Right lobe of liver (tissue), 6 donors: ENCODE results near the gene KLHL22. TPM values are rescaled to one million over a fixed set of nuclear protein-coding genes. Genes with fewer than 3 reads are reported as not detected.
A peak's percentile ranks its signal among the peaks of the same experiment; 100 is the strongest.

Experiments
- ATAC-seq, 4 donors: fragments of 200-7000 bp; cut with Tn5 transposase; one replicate each; pipeline ENCODE4 v1.9.1; 2020; ENCODE audit warnings: mild to moderate bottlenecking in 4 of 4, moderate library complexity in 4 of 4
- DNase-seq, 3 donors: peaks; one replicate each; pipeline ENCODE4 v3.0.0-alpha.2; 2020
- H3K27ac ChIP-seq, 3 donors: fragments of 200-600 bp; one replicate each; pipeline ENCODE4 v1.8.0; 2022
- H3K27me3 ChIP-seq, 2 donors: fragments of 200-600 bp; one replicate each; pipeline ENCODE4 v1.8.0; 2022
- H3K36me3 ChIP-seq, 4 donors: fragments of 200-600 bp; sonication (generic) in 1 of 4; one replicate each; pipeline versions ENCODE4 v1.5.1 to v1.8.0; 2017 to 2022; ENCODE audit warnings: control low read depth in 1 of 4
- H3K4me1 ChIP-seq, 4 donors: fragments of 200-600 bp; sonication (generic) in 1 of 4; one replicate each; pipeline versions ENCODE4 v1.5.1 to v1.8.0; 2017 to 2022; ENCODE audit warnings: control low read depth in 1 of 4
- H3K4me3 ChIP-seq, 3 donors: fragments of 200-600 bp; one replicate each; pipeline ENCODE4 v1.8.0; 2022
- H3K9me3 ChIP-seq, 4 donors: fragments of 200-600 bp; sonication (generic) in 1 of 4; one replicate each; pipeline versions ENCODE4 v1.5.1 to v1.8.0; 2017 to 2022; ENCODE audit warnings: control low read depth in 1 of 4
- POLR2A ChIP-seq: fragments of 450-650 bp; IDR thresholded peaks from one replicate; pipeline ENCODE4 v1.6.1; 2017; ENCODE audit warnings: antibody characterized with exemption, mild to moderate bottlenecking
- WGBS: methylation state at CpG from one replicate; pipeline ENCODE4 v1.1.6; 2018; ENCODE audit warnings: low coverage, low lambda C conversion rate; ENCODE audit not compliant: insufficient coverage; ENCODE audit errors: missing lambda C conversion rate; 5-methylcytosine and 5-hydroxymethylcytosine counted together
- intact Hi-C, 2 donors: fragments of 100-400 bp; cut with DNase I; formaldehyde crosslinking; loops; one replicate each; pipeline versions ENCODE4 v1.11.2 to v1.14.1; 2022
- total RNA-seq, 6 experiments: library from RNA; depleted of rRNA in 2 of 6; stranded (reverse); fragments of >200 nt in 2 of 6; fragmentation: NEBNext Ultra II Directional in 3 of 6; extraction: Animal tissue kit (Norgen Biotek cat#: 25700) in 3 of 6; gene quantifications; one replicate each; pipeline versions ENCODE4 v1.1.0 to v1.2.4, GENCODE V29; 2016 to 2023
- TF ChIP-seq, protein P1 (sequence below), 4 donors: fragments of 200-600 bp in 3 of 4; fragments of 450-650 bp in 1 of 4; IDR thresholded peaks; one replicate each; pipeline versions ENCODE4 v1.5.1 to v1.8.0; 2016 to 2022; ENCODE audit warnings: antibody characterized with exemption in 4 of 4, mild to moderate bottlenecking in 2 of 4
- donor health status: DM: no; HTN: yes; CAD: no.
- donor health status: DM: no; HTN: no; CAD: no.
- donor health status: DM: no; HTN: no; CAD: no.
- donor health status: DM: no; HTN: yes; CAD: no.
- donor health status: DM: no; HTN: yes; CAD: no.

Gene KLHL22
- total RNA-seq, 6 experiments from 2014 or later = 9.0 to 14.2 (median 10.2) TPM

DNA sequence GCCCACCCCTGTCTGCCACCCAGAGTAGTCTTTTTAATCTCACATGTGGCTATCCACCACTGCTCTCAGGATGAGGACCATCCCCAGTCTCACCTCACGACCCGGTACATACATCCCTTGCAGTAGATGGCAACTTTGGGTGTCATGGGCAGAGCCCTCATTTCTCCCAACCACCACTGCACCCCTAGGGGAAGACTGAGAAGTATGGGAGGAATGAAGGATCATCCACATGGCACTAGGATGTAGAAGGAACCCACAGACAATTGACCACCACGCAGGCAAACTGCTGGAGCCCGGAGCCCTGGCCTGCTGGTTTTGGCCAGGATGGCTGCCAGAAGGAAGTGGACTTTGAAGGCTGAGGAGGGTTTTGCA lies 56.1 kb downstream of the KLHL22 start:
- no peak for TF ChIP-seq POLR2A
- TF ChIP-seq, protein P1, sequence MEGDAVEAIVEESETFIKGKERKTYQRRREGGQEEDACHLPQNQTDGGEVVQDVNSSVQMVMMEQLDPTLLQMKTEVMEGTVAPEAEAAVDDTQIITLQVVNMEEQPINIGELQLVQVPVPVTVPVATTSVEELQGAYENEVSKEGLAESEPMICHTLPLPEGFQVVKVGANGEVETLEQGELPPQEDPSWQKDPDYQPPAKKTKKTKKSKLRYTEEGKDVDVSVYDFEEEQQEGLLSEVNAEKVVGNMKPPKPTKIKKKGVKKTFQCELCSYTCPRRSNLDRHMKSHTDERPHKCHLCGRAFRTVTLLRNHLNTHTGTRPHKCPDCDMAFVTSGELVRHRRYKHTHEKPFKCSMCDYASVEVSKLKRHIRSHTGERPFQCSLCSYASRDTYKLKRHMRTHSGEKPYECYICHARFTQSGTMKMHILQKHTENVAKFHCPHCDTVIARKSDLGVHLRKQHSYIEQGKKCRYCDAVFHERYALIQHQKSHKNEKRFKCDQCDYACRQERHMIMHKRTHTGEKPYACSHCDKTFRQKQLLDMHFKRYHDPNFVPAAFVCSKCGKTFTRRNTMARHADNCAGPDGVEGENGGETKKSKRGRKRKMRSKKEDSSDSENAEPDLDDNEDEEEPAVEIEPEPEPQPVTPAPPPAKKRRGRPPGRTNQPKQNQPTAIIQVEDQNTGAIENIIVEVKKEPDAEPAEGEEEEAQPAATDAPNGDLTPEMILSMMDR (IDR thresholded peaks at IDR 0.05) = no peak
- Histone ChIP-seq H3K27ac (no peak overlapping the region), H3K4me3 (no peak overlapping the region), H3K27me3 (peaks cover 0 to 12% of the 10 kb centered on the region in 2 donors), H3K36me3 (no peaks in the 10 kb centered on the region), H3K9me3 (no peaks in the 10 kb centered on the region), H3K4me1 (peaks cover 0 to 12% (median 0%) of the 10 kb centered on the region in 4 donors)
- intact Hi-C loops = no loop called here
- WGBS = 86% methylated on average over 4 of the region's 4 CpGs
- ATAC-seq = no peak
- DNase-seq = peak in 1 of 3 donors; percentile 30

DNA sequence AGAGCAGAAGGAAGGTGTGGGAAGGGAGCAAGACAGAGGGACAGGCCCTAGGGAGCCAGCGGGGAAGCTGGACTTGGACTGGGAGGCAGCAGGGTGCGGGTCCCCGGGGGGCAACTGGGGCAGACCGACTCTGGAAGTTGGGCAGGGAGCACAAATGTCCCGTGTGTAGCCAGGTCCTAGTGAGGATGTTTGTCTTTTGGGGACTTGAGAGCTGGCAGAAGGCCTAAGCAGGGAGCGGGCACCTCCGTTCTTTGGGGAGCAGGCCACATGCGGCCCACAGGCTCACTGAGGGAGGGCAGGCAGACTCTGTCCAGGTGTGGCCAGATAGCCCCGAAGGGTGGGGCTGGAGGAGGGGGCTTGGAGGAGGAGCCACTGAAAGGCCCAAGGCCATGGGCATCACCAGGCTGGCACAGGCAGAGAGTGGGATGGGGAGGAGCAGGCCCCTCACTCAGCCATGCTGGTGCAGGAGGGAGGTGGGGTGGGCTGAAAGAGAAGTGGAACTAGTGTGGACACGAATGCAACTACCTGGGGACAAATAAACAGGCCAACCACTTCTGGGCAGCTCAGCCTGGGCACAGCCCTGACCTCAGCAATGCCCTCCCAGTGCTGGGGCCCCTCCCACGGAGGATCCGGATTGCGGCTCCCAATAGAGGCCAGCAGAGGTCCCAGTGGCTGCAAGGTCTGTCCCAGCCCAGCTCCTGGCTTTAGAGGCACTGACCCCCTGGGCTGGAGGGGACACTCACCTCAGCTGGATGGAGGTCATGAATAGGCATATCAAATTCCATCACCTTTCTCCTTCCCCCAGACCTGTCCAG lies 56.7 kb downstream of the KLHL22 start:
- 60% methylated on average over 2 of the region's 13 CpGs for WGBS
- intact Hi-C loops = no loop called here
- Histone ChIP-seq H3K4me1 (peaks cover 0 to 12% (median 0%) of the 10 kb centered on the region in 4 donors), H3K36me3 (no peaks in the 10 kb centered on the region), H3K27me3 (peaks cover 0 to 12% of the 10 kb centered on the region in 2 donors), H3K4me3 (no peak overlapping the region), H3K9me3 (no peaks in the 10 kb centered on the region), H3K27ac (no peak overlapping the region)
- peak; percentile 46 to 60 (median 50) for ATAC-seq
- TF ChIP-seq, protein P1 (IDR thresholded peaks at IDR 0.05) = peak in 1 of 4 donors; percentile 21
- no peak for TF ChIP-seq POLR2A
- peak in 1 of 3 donors; percentile 56 for DNase-seq

DNA sequence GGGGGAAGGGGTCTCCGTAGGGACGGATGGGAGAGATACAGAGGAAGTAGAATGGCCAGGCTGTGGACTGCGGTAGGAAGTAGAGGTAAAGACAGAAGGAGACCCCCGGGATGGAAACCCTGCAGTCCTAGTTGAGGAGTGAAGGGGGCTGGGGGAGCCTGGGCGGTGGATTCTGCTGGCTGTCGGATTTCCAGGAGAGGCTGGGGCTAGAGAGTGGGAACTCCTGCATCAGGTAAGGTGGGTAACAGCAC lies 57.2 kb downstream of the KLHL22 start:
- intact Hi-C loops = no loop called here
- DNase-seq (no peak), ATAC-seq (no peak)
- TF ChIP-seq, protein P1 (IDR thresholded peaks at IDR 0.05) = no peak
- no peak for TF ChIP-seq POLR2A
- Histone ChIP-seq H3K27me3 (peaks cover 0 to 12% of the 10 kb centered on the region in 2 donors), H3K4me3 (peak overlapping the region in 1 of 3 donors; percentile 42), H3K4me1 (peaks cover 0 to 12% (median 0%) of the 10 kb centered on the region in 4 donors), H3K27ac (no peak overlapping the region), H3K9me3 (no peaks in the 10 kb centered on the region), H3K36me3 (no peaks in the 10 kb centered on the region)
- WGBS = 32% methylated on average over 6 of the region's 6 CpGs

DNA sequence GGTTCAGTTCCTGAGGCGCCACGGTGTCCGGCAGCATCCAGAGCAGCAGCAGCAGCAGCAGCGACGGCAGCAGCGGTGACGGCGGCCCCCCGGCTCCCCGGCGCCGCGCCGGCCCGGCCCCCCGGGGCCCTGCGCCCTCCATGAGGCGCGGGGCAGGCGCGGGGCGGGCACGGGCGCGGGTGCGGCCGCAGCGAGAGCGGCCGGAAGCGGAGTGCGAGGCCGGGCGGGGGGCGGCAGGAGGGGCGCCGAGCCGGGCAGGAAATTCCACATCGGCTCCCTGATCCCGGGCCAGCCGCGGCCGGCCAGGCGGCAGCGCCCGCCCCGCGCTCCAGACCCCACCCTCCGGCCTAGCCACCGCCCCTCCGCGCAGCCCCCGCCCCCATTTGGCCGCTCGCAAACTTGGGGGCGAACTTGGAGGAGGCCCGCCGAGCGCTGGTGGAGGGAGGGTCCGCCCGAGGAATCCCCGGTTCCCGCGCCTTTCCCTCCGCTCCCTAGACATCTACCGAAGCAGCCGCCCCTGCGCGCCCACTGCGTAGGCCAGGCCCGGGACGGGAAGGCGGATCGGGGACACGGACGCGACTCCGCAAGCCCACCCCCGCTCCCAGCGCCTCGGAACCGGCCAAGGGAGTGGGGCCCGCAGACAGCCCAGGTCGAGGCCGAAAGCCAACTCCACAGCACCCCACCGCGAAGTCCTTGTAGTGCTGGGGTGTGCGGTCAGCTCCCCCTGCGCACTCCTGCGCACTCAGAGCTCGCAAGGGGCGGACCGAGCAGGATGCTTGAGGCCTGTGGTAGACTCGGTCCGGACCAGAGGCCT lies 57.8 kb downstream of the KLHL22 start, which contains the start of gene SCARF2:
SCARF2 (minus strand) TSS at position 213 of the 814 bp plus-strand sequence; CDS start at position 142, 71 bp downstream.
- Histone ChIP-seq H3K4me3 (peak within 1 kb of the TSS; percentile 34 to 42 (median 36)), H3K27ac (peak within 1 kb of the TSS; percentile 28 to 36 (median 29)), H3K27me3 (peaks cover 0 to 12% of the 10 kb centered on the region in 2 donors), H3K36me3 (no peaks in the 10 kb centered on the region), H3K9me3 (no peaks in the 10 kb centered on the region), H3K4me1 (peaks cover 0 to 12% (median 0%) of the 10 kb centered on the region in 4 donors)
- 25% methylated on average over 8 of the region's 95 CpGs for WGBS
- DNase-seq (peak in 1 of 3 donors; percentile 55), ATAC-seq (peak; percentile 20 to 44 (median 36))
- intact Hi-C loops = no loop called here
- TF ChIP-seq POLR2A = no peak
- TF ChIP-seq, protein P1 (IDR thresholded peaks at IDR 0.05) = no peak
